Stimulated activated CD4-positive, alpha-beta T cell treated with anti-CD3 and anti-CD28 coated beads, TNF-alpha, amount 100 ng/mL, for 24 hours (primary cell): ENCODE results near the gene TRAFD1.
"Not testable (repeated sequence)": the region's sequence is repeated elsewhere in the genome, so short reads cannot be mapped to it uniquely, and the experiment has no call there.

Experiments
- DNase-seq, 3 experiments: peaks; one replicate each; pipeline ENCODE4 v3.0.0-alpha.2; 2020; ENCODE audit warnings: low read depth in 3 of 3

TRAFD1 gene

DNA sequence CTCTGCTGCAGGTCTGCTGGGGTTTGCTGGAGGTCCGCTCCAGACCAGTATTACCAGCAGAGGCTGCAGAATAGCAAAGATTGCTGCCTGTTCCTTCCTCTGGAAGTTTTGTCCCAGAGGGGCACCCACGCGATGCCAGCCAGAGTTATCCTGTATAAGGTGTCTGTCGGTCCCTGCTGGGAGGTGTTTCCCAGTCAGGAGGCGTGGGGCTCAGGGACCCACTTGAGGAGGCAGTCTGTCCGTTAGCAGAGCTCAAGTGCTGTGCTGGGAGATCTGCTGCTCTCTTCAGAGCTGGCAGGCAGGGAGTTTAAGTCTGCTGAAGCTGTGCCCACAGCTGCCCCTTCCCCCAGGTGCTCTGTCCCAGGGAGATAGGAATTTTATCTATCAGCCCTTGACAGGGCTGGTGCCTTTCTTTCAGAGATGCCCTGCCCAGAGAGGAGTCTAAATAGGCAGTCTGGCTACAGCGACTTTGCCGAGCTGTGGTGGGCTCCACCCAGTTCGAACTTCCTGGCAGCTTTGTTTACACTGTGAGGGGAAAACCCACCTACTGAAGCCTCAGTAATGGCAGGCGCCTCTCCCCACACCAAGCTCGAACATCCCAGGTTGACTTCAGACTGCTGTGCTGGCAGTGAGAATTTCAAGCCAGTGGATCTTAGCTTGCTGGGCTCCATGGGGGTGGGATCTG, 33.2 kb downstream of the TRAFD1 start:
- DNase-seq: not testable (repeated sequence)

DNA sequence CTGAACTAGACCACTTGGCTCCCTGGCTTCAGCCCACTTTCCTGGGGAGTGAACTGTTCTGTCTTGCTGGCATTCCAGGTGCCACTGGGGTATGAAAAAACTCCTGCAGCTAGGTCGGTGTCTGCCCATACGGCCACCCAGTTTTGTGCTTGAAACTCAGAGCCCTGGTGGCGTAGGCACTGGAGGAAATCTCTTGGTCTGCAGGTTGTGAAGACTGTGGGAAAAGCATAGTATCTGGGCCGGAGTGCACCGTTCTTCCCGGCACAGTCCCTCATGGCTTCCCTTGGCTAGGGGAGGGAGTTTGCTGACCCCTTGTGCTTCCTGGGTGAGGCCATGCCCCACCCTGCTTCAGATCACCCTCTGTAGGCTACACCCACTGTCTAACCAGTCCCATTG, 33.8 kb downstream of the TRAFD1 start:
- no peak for DNase-seq

DNA sequence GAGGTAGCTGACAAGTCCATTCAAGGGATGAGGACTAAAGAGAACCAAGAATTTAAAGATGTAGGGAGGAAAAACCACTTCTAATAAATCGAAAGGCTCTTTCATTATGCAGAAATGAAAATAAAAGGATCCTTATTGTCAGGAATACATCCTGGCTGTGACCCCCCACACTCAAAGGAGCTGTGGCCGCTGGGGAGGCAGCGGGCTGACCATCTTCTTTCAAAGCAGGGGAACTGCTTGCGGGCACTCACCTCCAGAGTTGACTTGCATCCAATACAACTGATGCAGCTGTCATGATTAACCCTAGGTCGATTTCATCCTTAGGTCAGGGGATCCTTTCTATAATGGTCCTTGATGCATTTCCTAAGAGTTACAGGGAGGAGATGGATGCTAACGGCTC, 35.3 kb downstream of the TRAFD1 start:
- DNase-seq: no peak

DNA sequence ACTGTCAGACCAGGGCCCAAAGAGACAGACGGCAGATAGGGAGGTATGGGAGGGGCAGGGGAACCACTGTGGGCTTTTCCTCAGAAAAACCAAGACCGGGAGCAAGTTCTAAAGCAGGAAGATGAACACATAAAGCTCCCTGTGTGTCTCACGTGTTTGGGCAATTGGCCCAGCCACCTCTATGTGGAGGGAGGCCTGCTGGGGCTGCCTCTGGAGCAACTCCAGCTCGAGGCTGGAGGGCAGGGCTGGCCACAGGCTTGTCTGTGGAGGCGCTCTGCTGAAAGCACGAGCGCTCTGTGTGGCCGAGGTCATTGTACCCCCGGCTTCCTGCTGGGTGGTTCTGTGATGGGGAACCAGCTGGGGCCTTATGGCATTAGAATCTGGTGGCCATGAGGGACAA, 36.4 kb downstream of the TRAFD1 start:
- no peak for DNase-seq

DNA sequence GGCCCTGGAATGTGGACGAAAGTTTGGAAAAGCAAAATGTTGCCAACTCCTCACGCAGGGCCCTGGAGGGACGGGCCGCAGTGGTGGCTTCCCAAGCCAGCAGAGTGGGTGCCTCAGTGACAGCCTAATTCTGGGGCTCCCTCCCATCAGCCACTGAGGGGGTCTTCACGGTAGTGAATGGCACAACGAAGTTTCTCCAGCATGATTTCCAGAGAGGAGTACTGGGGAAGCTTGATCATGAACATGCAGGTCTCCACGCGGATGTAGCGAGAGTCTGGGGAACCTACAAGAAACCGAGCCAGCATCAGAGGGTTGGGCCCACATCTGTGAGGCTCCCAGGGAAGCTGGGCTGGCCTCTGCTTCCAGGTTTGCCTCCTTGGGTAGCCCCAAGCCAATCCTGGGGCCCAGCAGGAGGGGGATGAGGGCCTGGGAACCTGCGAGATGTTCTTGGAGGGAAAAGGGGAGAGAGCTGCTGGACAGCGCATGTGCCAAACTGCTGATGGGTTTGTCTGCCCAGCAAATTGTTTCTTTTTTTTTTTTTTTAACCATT, 37.0 kb downstream of the TRAFD1 start:
- no peak for DNase-seq

DNA sequence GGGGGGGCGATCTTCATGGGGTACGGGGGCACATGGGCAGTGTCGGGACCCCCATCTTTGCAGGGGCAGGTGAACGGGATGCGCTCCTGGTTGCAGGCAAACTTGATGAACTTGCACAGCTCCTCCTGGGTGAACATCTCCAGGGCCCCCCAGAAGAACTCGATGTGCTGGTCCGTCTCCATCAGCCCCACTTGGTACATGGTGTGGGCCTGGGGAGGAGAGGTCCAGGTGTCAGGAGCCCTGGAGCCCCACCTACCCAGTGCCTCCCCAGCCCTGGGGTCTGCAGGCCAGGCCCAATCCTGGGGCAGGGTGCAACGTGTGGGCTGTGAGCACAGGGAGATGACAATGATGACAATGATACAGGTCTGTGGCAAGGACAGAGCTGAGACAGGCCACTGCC, 37.7 kb downstream of the TRAFD1 start:
- no peak for DNase-seq

DNA sequence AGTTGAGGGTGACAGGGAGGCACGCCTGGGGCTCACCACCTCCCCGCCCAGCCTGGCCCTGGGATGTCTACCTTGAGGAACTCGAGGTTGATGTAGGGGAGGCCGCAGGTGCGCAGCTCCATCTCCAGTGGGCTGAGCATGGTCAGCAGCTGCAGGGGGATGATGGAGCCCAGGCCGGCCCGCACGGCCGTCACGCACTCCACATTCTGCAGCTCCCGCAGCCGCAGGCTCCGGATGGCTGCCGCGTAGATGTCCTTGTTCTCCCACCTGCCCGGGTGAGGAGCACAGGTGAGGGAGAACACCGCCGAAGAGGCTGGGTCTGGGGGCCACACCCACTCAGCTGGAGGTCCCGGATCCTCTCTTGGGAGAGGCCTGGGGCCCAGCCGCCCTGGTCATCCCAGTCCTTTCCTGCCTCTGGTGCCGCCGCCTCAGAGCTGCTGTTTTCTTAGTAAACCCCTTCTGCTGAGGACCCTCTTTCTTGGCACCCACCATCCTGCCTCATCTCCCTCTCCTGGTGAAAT, 38.2 kb downstream of the TRAFD1 start:
- DNase-seq: no peak

DNA sequence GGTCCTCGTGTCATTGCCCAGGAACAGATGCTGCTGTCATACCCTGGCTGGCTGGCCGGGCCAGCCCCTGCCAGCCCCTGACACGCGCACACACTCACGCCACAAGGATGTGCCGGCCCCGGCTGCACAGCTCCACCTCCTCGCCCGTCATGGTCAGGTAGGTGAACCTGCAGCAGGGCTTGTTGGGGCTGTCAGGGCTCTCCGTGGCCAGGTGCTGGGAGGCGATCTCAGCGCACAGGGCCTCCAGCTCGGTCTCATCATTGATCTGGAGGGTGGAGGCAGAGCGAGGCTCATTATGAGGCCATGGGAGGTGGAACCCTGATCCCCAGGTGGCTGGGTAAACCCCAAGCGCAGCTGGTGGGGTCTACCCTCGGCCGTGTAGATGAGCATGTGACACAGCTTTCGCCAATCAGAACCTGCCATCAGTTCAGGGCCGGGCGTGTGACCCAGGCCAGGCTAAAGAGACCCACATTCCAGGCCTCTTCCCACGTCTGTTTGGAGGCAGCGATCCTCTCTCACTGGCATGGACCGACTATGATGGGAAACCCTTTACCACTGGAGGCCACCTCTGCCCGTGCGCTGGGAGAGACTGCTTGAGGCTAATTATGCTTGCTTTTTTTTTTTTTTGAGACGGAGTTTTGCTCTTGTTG, 38.8 kb downstream of the TRAFD1 start:
- no peak for DNase-seq

DNA sequence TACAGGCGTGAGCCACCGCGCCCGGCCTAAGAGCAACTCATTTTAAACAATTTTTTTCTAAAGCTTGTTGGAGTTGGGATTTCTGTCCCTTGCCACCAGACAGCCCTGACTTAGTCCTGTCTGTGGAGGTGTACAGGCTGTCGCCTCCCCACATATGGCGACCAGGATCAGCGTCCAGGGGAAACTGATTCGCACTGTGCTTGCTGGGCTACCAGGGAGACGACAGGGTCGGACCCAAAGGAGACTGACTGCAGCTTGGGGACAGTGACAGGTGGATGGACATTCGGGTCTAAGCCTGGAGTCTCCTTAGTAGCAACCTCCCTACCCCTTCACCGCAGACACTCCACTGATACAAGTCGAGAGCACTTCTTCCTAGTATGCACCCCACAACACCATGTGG, 40.3 kb downstream of the TRAFD1 start:
- DNase-seq: no peak

DNA sequence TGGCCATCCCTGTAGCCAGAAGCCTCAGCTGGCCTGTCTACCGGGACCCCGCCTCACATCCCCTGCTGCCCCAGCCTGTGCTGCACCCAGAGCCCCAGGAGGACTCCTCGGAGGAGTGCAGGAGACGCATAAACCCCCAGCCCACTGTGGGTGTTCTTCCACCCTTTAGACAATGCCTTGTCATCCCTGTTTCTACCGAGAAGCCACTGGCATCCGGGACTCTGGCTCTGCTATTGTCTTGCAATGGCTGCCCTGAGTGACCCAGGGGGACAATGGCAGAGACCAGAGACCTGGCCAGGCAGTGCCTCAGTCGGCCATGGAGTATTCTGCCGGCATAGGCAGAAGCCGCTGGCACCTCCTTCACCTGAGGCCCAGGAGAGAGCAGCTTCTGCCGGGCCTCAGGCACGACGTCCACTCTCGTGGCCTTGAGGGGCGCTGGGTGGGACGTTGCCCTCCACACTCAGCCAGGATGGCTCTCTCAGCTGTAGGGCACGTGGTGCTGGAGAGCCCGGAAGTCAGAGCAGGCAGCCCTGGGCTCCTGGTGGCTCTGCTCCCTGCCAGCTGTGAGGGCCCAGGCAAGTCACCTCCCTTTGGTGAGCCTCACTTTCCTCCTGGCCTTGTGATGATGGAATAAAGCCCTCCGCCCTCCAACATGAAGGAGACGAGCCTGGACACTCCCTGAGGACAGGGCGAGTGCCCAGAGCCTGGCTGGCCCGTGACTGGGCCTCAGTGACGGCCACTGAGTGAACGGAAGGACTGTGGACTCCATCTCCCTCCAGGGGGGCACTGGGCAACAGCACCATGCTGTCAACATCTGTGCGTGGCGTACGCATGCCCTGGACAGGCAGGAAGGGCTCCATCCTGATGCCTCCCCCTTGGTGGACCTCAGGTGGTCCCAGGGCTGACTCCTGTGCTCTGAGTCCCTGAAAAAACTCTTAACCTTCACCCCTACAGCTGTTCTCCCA, 41.0 kb downstream of the TRAFD1 start:
- no peak for DNase-seq

DNA sequence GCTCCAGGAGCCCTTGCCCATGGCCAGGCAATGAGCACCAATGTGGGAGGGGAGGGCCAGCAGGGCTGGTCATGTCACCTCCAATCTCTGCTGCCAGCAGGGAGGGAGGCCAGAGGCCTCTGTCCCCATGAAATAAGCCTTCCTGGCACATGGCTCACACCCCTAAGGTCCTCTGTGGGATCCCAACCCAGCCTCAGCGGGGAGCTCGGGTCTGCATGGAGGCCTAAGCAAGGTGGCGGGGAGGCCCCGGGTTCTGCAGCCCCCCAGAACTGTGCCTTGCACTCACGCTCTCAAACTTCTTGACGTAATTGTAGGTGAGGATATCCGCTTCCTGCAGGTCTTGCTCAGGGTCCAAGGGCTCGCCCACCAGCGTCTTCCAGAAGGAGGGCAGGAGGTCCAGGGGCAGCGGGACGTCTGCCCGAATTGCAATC, 41.7 kb downstream of the TRAFD1 start:
- DNase-seq: no peak

DNA sequence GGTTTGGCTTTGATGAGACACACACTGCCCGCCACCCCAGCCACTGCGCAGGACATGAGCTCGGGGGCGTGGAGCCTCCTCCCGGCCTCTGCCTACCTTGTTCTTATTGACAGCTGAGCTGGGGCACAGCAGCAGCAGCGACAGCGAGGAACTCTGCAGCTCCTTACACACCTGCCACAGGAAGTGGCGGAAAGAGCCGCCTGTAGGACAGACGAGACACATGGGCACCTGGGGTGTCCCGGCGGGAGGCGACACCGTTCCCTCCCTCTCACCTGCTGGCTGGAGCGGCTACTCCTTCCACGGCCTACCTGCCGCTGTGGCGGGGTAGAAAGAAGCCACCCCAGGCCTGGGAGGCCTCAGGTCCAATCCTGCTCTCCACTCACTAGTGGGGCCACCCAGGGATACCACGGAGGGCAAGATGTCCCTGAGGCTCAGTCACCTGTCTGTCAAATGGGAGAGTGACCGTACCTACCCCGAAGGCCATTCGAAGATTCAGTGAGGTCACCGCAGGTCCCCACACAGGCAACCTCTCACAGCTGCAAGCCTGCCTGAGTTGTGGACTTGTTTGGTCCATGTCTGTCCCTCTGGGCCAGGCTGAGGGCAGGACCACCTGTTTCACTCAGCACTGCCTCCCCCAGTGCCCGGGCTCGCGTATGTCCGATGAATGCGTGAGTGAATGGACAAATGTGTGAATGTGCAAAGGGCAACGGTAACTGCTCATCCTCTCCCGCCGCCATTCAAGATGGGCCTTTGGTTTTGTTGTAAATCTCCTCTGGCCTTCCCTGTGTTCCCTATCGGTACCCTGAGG, 42.6 kb downstream of the TRAFD1 start:
- no peak for DNase-seq

DNA sequence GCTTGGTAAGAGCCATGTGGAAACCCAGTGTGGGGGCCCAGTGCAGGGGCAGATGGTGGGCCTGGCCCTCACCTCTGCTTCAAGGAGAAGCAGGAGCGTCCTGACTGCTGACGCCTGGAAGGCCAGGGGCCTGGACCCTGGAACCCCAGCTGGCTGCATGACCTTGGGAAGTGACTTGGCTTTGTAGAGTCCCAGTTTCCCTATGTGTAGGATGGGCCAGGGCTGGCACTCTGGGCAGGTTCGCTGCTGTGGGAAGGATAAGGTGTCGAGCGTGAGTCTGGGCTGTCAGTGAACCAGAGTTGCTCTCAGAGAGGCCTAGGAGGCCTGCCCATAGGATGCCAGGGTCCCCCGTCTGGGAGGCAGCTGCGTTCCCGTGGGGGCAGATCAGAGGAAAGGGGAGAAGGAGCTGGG, 43.2 kb downstream of the TRAFD1 start:
- DNase-seq: no peak

DNA sequence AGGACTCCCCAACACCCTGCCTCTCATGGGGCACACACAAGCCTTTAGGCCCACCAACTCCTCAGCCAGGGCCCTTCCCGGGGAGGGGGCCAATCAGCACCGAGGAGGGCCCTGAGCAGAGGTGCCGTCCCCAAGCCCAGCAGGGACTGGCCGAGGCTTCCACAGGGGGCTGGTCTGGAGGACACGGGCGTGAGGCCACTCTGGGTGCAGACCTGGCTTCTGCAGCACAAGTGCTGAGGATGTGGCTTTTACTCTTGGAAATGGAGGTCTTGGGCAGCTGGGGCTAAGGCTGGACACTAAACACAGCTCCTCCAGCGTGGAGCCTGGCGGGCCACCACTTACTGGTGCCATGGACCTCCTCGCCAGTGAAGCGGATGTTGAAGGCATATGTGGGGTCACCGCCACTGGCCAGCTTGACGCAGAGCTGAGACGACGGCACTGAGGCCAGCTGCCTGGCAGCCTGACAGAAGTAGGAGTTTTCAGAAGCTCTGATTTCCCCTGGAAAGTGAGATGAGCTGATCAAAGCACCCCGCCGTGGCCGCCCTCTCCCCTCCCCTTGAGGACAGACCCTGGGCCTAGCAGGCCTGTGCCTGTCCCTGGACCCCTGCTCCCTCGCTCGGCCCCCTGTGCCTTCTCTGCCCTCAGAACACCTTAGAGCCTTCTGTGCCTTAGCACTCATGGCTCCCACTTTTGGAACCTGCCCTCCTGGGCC, 44.0 kb downstream of the TRAFD1 start:
- no peak for DNase-seq

DNA sequence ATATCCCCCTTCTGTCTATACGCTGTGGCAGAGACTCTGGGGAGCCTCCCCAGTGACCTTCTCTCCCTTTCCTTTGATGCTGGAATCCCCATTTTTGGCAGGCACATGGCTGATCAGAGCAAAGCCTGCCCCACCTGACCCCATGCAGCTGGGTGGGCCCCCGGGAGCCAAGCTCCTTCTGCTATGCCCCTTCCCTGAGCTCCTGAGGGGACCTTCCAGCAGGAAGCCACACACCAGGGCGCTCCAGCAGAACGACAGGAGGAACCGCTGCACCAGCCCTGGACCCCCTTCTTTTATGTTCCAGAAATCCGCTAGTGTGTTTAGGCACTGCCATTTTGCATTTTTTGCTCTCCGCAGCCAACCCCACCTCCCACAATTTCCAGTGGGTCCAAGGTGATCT, 44.6 kb downstream of the TRAFD1 start:
- no peak for DNase-seq

DNA sequence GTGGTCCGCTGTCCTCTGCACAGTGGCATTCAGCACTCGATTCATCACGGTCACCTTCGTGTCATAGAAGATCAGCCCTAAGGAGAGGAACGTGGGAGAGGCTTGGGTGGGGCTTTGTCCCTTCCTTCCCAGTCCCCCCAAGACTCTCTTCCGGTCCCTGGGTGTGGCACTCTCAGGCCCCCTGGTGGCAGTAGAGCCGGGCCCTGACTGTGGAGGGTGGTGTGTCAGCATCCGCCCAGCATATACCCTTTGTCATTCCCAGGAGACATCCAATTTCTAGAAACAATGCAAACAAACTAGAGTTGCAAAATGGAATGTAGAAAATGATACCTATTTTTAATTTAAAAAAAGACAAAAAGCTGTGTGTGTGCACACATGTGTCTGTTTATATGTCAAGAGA, 45.0 kb downstream of the TRAFD1 start:
- peak in 1 of 3 experiments; percentile 16 for DNase-seq

DNA sequence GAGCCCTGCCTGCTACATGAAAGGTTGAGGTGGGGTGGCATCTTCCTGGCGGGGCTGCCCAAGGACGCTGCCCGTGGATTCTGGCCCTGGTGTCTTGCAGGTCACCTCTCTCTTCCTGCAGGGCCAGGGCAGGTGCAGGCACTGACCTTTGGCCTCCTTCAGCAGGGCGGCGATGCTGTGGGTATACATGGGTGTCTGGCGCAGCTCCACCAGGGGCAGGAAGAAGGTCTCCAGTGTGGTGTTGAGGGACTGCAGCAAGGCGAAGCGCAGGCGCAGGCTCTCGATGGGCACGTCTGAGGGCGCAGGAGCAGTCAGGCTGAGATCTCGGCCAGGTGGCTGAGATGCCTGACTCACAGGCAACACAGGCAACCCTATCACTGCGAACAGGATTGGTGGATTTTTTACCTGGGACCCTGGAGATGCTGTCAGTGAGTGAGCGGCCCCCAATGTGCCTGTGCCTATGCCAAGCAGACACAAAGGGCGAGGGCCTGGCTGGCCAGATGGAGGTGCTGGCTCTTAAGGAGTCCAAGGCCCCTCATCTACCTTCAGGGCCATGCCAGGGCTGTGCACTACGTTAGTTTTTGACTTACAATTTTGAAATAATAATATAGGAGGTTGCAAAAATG, 45.7 kb downstream of the TRAFD1 start:
- DNase-seq: no peak

DNA sequence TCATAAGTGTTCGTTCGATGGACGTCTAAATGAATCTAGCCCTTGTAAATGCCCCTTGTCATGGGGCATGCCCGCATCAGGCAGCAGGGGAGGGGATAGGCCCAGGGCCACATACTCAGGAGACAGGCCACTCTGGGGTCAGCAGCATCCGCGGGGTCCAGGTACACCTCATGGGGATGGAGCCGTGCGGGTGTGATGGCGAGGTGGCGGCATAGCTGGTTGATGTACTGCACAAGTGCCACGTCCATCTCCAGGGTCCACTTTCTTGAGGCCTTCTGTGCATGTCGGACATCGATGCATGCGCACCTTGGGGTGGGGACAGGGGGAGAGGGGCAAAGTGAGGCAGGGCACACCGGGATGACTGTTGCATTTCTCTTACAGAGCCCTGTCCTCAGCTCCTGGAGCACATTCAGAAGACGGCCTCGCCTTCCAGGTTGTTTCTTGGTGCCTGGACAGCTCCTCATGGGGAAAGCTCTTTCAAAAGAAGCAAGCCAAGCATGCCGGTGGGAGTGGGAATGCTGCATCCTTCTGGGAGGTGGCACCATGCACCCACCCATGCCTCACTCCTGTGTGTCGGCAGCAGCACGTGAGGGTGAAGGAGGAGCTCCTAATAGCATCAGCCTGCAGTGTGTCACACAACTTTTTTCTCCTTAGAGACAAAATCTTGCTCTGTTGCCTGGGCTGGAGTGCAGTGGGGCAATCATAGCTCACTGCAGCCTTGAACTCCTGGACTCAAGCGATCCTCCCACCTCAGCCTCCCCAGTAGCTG, 47.4 kb downstream of the TRAFD1 start:
- DNase-seq: no peak
